Measurements from ENCODE around the gene SSBP2. TPM values are rescaled to one million over a fixed set of nuclear protein-coding genes. Genes with fewer than 3 reads are reported as not detected.

Gene SSBP2
- total and polyA plus RNA-seq, 2 donors (not counting 3 experiments of a cell fraction or from before 2014, with no cell fraction given): 9.6 to 11.5 TPM

DNA sequence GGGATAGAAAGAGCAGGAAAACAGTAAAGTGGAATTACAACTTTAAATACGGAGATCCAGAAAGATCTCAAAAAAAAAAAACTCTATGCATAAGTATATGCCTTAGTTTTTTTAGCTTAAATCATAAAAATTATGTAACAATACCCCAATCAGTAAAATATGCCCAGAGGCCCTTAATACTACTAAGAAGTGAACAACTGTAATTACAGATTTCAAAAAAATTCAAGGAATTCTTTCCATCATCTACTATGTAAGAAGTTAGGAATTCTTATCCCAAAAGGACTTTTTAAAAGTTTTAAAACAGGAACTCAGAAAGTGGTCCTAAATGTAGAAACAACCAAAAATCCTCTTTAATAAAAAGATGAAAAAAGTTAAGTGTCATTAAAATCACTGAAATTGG, 111.3 kb downstream of the SSBP2 start:
- Histone ChIP-seq H3K4me2 (ENCODE audit: insufficient read depth, low read length) (no peak overlapping the region), H3K79me2 (ENCODE audit: control insufficient read depth, insufficient read depth, low read length) (no peaks in the 10 kb centered on the region), H3K9ac (replicated peaks; ENCODE audit: extremely low read depth, insufficient read depth, low read length) (no peak overlapping the region)

More for the DNA sequence above, 111.3 kb downstream of the SSBP2 start:
- Histone ChIP-seq H3K9me1 (replicated peaks; ENCODE audit: control insufficient read depth, extremely low read depth, insufficient read depth, low read length) (no peaks in the 10 kb centered on the region), H3K27ac (ENCODE audit: insufficient read depth, low read depth, low read length) (no peak overlapping the region), H3K36me3 (ENCODE audit: control insufficient read depth in 2 of 2, extremely low read depth in 1 of 2, insufficient read depth in 2 of 2, low read length in 2 of 2) (no peaks in the 10 kb centered on the region), H4K20me1 (replicated peaks; ENCODE audit: control insufficient read depth, extremely low read depth, insufficient read depth, low read length) (no peaks in the 10 kb centered on the region), H3K4me3 (replicated peaks in 1 of 3; ENCODE audit: insufficient read depth in 1 of 3, low read depth in 1 of 3, low read length in 3 of 3) (no peak overlapping the region), H3K9me3 (replicated peaks; ENCODE audit: control insufficient read depth, insufficient read depth, low read length) (no peaks in the 10 kb centered on the region), H3K4me1 (ENCODE audit: control insufficient read depth, extremely low read depth, insufficient read depth, low read length) (peaks cover 9% of the 10 kb centered on the region), H2AFZ (ENCODE audit: low read depth, low read length) (no peak overlapping the region), H3K27me3 (ENCODE audit: control insufficient read depth in 2 of 2, insufficient read depth in 2 of 2, low read length in 2 of 2) (no peaks in the 10 kb centered on the region)
- dilution Hi-C loops (cut with MboI; ENCODE audit: extremely low pct_ligation_motif_present, low sequenced_read_pairs): no loop called here
- TF ChIP-seq POLR2A (IDR thresholded peaks at IDR 0.05; ENCODE audit: low read depth, low read length) (no peak), POLR2AphosphoS5 (IDR thresholded peaks at IDR 0.05; ENCODE audit: insufficient read depth, low read depth, low read length) (no peak), MYC (IDR thresholded peaks at IDR 0.05; ENCODE audit: low read depth, low read length) (no peak), GATA2 (IDR thresholded peaks at IDR 0.05; ENCODE audit: insufficient read depth, insufficient read length, low read depth, low read length) (no peak), EZH2 (IDR thresholded peaks at IDR 0.05; ENCODE audit: borderline replicate concordance, low read depth, low read length, severe bottlenecking) (no peak), JUN (IDR thresholded peaks at IDR 0.05; ENCODE audit: borderline replicate concordance, insufficient read depth, insufficient read length, low read depth) (no peak), FOS (IDR thresholded peaks at IDR 0.05; ENCODE audit: borderline replicate concordance, insufficient read depth, low read length) (no peak)
- TF ChIP-seq, protein P1, sequence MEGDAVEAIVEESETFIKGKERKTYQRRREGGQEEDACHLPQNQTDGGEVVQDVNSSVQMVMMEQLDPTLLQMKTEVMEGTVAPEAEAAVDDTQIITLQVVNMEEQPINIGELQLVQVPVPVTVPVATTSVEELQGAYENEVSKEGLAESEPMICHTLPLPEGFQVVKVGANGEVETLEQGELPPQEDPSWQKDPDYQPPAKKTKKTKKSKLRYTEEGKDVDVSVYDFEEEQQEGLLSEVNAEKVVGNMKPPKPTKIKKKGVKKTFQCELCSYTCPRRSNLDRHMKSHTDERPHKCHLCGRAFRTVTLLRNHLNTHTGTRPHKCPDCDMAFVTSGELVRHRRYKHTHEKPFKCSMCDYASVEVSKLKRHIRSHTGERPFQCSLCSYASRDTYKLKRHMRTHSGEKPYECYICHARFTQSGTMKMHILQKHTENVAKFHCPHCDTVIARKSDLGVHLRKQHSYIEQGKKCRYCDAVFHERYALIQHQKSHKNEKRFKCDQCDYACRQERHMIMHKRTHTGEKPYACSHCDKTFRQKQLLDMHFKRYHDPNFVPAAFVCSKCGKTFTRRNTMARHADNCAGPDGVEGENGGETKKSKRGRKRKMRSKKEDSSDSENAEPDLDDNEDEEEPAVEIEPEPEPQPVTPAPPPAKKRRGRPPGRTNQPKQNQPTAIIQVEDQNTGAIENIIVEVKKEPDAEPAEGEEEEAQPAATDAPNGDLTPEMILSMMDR (IDR thresholded peaks at IDR 0.05; ENCODE audit: extremely low read depth in 1 of 2, insufficient read depth in 1 of 2, low read depth in 1 of 2, low read length in 2 of 2): no peak
- TF ChIP-seq, protein P2, sequence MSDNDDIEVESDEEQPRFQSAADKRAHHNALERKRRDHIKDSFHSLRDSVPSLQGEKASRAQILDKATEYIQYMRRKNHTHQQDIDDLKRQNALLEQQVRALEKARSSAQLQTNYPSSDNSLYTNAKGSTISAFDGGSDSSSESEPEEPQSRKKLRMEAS (IDR thresholded peaks at IDR 0.05; ENCODE audit: insufficient read depth, insufficient read length): no peak
- no TSS peak for BruUV-seq (replicated peaks)
- intact Hi-C loops (cut with micrococcal nuclease): no loop called here
- FAIRE-seq: no peak
- POLR2A ChIA-PET: no interaction called here
- no peak for DNase-seq (ENCODE audit: low read depth, low spot score)
- CTCF ChIA-PET: interaction anchor here (0.9 kb wide), 1 partner anchor 12 kb away, joined by 3 read pairs; no protein-coding TSS in a partner anchor
